Gastroesophageal sphincter (tissue), 4 donors: ENCODE measurements around the gene HCST. TPM values are rescaled to one million over a fixed set of nuclear protein-coding genes. Genes with fewer than 3 reads are reported as not detected.

Experiments used
- ATAC-seq: fragments of 150-250 bp; one replicate; pipeline ENCODE4 v1.9.1; 2016; ENCODE audit warnings: mild to moderate bottlenecking, moderate library complexity
- H3K27ac ChIP-seq, 4 donors: fragments of 200-600 bp; sonication (generic) in 3 of 4; 1 replicate in 3 of 4; 2 replicates in 1 of 4; pipeline ENCODE4 v1.5.1; 2016 to 2019
- H3K27me3 ChIP-seq: fragments of 200-600 bp; sonication (generic); one replicate; pipeline ENCODE4 v1.5.1; 2019
- H3K36me3 ChIP-seq, 2 donors: fragments of 200-600 bp; sonication (generic); one replicate each; pipeline ENCODE4 v1.5.1; 2019; ENCODE audit warnings: control low read depth in 1 of 2
- H3K4me1 ChIP-seq, 3 donors: fragments of 200-600 bp; sonication (generic); 1 replicate in 2 of 3; 2 replicates in 1 of 3; pipeline ENCODE4 v1.5.1; 2016 to 2019; ENCODE audit warnings: control low read depth in 2 of 3
- H3K4me3 ChIP-seq, 2 donors: fragments of 200-600 bp; sonication (generic); one replicate each; pipeline ENCODE4 v1.5.1; 2019; ENCODE audit warnings: mild to moderate bottlenecking in 1 of 2, moderate library complexity in 1 of 2
- H3K9me3 ChIP-seq, 3 donors: fragments of 200-600 bp; sonication (generic); one replicate each; pipeline ENCODE4 v1.5.1; 2017 to 2019; ENCODE audit warnings: control low read depth in 2 of 3
- CTCF ChIP-seq, 4 experiments: fragments of 200-600 bp in 2 of 4; fragments of 450-650 bp in 2 of 4; sonication (generic) in 1 of 4; IDR thresholded peaks; one replicate each; pipeline ENCODE4 v1.5.1; 2017 to 2019; ENCODE audit warnings: antibody characterized with exemption in 4 of 4, mild to moderate bottlenecking in 2 of 4, moderate library complexity in 2 of 4
- EP300 ChIP-seq: sonication (generic); formaldehyde crosslinking; IDR thresholded peaks from one replicate; pipeline ENCODE4 v1.6.1; 2017; ENCODE audit warnings: antibody characterized with exemption, mild to moderate bottlenecking
- POLR2A ChIP-seq, 2 donors: fragments of 450-650 bp; IDR thresholded peaks; one replicate each; pipeline ENCODE4 v1.6.1; 2017; ENCODE audit warnings: antibody characterized with exemption in 2 of 2, mild to moderate bottlenecking in 2 of 2, moderate library complexity in 1 of 2
- POLR2AphosphoS5 ChIP-seq: sonication (generic); formaldehyde crosslinking; IDR thresholded peaks from one replicate; pipeline ENCODE4 v1.6.1; 2017; ENCODE audit warnings: antibody characterized with exemption
- WGBS, 2 donors: methylation state at CpG; one replicate each; pipeline ENCODE4 v1.1.5; 2018; ENCODE audit warnings: low coverage in 1 of 2; 5-methylcytosine and 5-hydroxymethylcytosine counted together
- total RNA-seq, 4 donors: library from RNA; depleted of rRNA; stranded (reverse); fragments of >200 nt; gene quantifications; one replicate each; pipeline ENCODE4 v1.1.0, GENCODE V29; 2016

HCST gene
- total RNA-seq, 4 donors from 2014 or later = 1.8 to 3.1 (median 3.0) TPM; not detected in 1

- H3K4me1 ChIP-seq = peaks cover 0 to 48% (median 20%) of the 10 kb centered on the region in 3 donors
- peaks cover 0 to 30% of the 10 kb centered on the region in 2 donors for H3K36me3 ChIP-seq
- H3K9me3 ChIP-seq = no peaks in the 10 kb centered on the region
- TF ChIP-seq POLR2AphosphoS5 (peak; percentile 52), CTCF (IDR thresholded peaks at IDR 0.05) (no peak), POLR2A (IDR thresholded peaks at IDR 0.05) (peak; percentile 16 to 33), EP300 (no peak)
- peak; percentile 84 for ATAC-seq
- 0% methylated on average over 1 of the region's 43 CpGs; no CpG with 5 or more reads in 1 of the 2 donors for WGBS, 2 donors
- H3K27me3 ChIP-seq = no peaks in the 10 kb centered on the region
- peak overlapping the region; percentile 66 to 76 for H3K4me3 ChIP-seq
- peak overlapping the region; percentile 75 to 97 (median 92) for H3K27ac ChIP-seq
Observed at GRCh38 chr19:35899547-35900214, 2.6 kb upstream of the HCST start.

DNA sequence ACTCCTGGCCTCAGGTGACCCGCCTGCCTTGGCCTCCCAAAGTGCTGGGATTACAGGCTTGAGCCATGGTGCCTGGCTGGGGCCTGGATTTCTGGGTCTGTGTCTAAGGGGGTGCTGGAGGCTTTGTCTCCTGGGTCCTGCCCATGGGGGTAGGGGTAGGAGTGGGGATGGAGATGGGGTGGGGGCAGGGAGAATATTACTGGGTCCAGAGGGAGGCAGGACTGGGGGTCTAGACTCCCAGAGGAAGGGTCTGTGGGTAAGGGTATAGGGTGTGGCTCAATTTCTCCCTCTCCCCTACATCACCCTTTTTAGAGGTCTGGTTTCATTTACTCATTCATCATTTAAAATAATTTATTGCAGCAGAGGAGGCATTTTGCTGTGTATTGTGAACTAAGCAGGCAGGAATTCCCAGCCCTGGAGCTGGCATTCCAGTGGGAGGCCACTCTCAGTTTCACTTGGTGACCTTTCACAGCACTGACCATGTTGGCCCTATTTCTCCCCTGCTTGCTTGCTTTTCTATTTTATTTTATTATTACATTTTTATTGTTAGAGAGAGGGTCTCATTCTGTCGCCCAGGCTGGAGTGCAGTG, 1.2 kb upstream of the HCST start:
- peaks cover 0 to 16% of the 10 kb centered on the region in 2 donors for H3K36me3 ChIP-seq
- H3K4me1 ChIP-seq = peaks cover 0 to 55% (median 20%) of the 10 kb centered on the region in 3 donors
- TF ChIP-seq POLR2AphosphoS5 (no peak), EP300 (no peak), CTCF (IDR thresholded peaks at IDR 0.05) (no peak), POLR2A (IDR thresholded peaks at IDR 0.05) (no peak)
- H3K9me3 ChIP-seq = no peaks in the 10 kb centered on the region
- 60 to 81% methylated on average over 1 to 2 of the region's 2 CpGs for WGBS, 2 donors
- peak overlapping the region; percentile 75 to 97 (median 92) for H3K27ac ChIP-seq
- ATAC-seq = no peak
- H3K27me3 ChIP-seq = no peaks in the 10 kb centered on the region
- H3K4me3 ChIP-seq = peak overlapping the region in 1 of 2 donors; percentile 76

DNA sequence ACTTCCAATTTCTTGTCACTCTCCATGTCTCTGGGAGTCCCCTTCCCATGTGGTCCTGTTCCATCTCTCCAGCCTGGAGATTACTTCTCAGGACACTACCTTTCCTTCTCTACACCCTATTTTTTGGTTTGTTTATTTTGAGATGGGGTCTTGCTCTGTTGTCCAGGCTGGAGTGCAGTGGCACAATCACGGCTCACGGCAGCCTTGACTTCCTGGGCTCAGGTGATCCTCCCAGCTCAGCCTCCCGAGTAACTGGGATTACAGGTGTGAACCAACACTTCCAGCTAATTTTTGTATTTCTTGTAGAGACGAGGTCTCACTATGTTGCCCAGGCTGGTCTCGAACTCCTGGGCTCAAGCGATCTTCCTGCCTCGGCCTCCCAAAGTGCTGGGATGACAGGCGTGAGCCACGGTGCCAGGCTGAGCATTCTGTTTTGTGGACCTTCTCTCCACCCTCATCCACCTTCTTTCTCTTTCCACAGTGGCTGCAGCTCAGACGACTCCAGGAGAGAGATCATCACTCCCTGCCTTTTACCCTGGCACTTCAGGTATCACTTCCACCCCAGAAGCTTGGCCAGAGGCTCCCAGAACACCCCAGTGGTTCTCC, 644 bp downstream of the HCST start:
- Histone ChIP-seq H3K9me3 (no peaks in the 10 kb centered on the region), H3K27me3 (no peaks in the 10 kb centered on the region), H3K27ac (peak overlapping the region in 3 of 4 donors; percentile 90 to 97 (median 93)), H3K36me3 (no peaks in the 10 kb centered on the region), H3K4me1 (peaks cover 0 to 52% (median 20%) of the 10 kb centered on the region in 3 donors), H3K4me3 (peak overlapping the region in 1 of 2 donors; percentile 20)
- TF ChIP-seq CTCF (IDR thresholded peaks at IDR 0.05) (no peak), EP300 (no peak), POLR2AphosphoS5 (no peak), POLR2A (IDR thresholded peaks at IDR 0.05) (no peak)
- no peak for ATAC-seq
- WGBS, 2 donors = 72% methylated on average over 4 of the region's 10 CpGs; no CpG with 5 or more reads in 1 of the 2 donors

GRCh38 chr19:35903550-35904179, 1.3 kb downstream of the HCST start:
- peak; percentile 26 for ATAC-seq
- peak overlapping the region in 1 of 2 donors; percentile 20 for H3K4me3 ChIP-seq
- no peaks in the 10 kb centered on the region for H3K27me3 ChIP-seq
- TF ChIP-seq POLR2A (IDR thresholded peaks at IDR 0.05) (peak in 1 of 2 donors; percentile 14), POLR2AphosphoS5 (no peak)
- no peaks in the 10 kb centered on the region for H3K9me3 ChIP-seq
- H3K4me1 ChIP-seq = peaks cover 0 to 45% (median 15%) of the 10 kb centered on the region in 3 donors
- H3K27ac ChIP-seq = peak overlapping the region in 3 of 4 donors; percentile 90 to 97 (median 93)
- 20 to 26% methylated on average over 1 to 7 of the region's 24 CpGs for WGBS, 2 donors
- no peaks in the 10 kb centered on the region for H3K36me3 ChIP-seq
